Esophagus squamous epithelium (tissue), 5 donors: Measurements from ENCODE around the gene GGCX. TPM values are rescaled to one million over a fixed set of nuclear protein-coding genes. Genes with fewer than 3 reads are reported as not detected.
A peak's percentile ranks its signal among the peaks of the same experiment; 100 is the strongest.

Experiments used
- DNase-seq: peaks from one replicate; lab custom pipeline; 2025; lab: John Stamatoyannopoulos, UW
- H3K27ac ChIP-seq, 4 donors: fragments of 200-600 bp; sonication (generic); one replicate each; pipeline ENCODE4 v1.5.1; 2016 to 2019; ENCODE audit warnings: mild to moderate bottlenecking in 1 of 4
- H3K27me3 ChIP-seq, 4 donors: fragments of 200-600 bp; sonication (generic); 1 replicate in 3 of 4; 2 replicates in 1 of 4; pipeline versions ENCODE4 v1.5.1 to v1.6.0; 2017 to 2021; ENCODE audit warnings: antibody characterized with exemption in 1 of 4
- H3K36me3 ChIP-seq, 3 donors: fragments of 200-600 bp; sonication (generic); one replicate each; pipeline ENCODE4 v1.5.1; 2016 to 2019
- H3K4me1 ChIP-seq, 3 donors: fragments of 200-600 bp; sonication (generic); one replicate each; pipeline ENCODE4 v1.5.1; 2017 to 2019
- H3K4me3 ChIP-seq, 4 donors: fragments of 200-600 bp; sonication (generic); 1 replicate in 3 of 4; 2 replicates in 1 of 4; pipeline ENCODE4 v1.5.1; 2016 to 2019; ENCODE audit warnings: mild to moderate bottlenecking in 2 of 4, moderate library complexity in 1 of 4
- H3K9me3 ChIP-seq, 3 donors: fragments of 200-600 bp; sonication (generic); one replicate each; pipeline ENCODE4 v1.5.1; 2016 to 2019
- POLR2A ChIP-seq, 4 donors: fragments of 450-650 bp; IDR thresholded peaks; one replicate each; pipeline ENCODE4 v1.6.1; 2017; ENCODE audit warnings: antibody characterized with exemption in 4 of 4, mild to moderate bottlenecking in 4 of 4, moderate library complexity in 3 of 4
- WGBS, 2 donors: methylation state at CpG; one replicate each; pipeline ENCODE4 v1.1.5; 2018; 5-methylcytosine and 5-hydroxymethylcytosine counted together
- intact Hi-C: fragments of 100-400 bp; cut with DNase I; formaldehyde crosslinking; loops from one replicate; pipeline ENCODE4 v1.15.0; 2022
- total RNA-seq, 4 donors: library from RNA; depleted of rRNA; stranded (reverse); fragments of >200 nt; gene quantifications; one replicate each; pipeline ENCODE4 v1.1.0, GENCODE V29; 2016
- TF ChIP-seq, protein P1 (sequence below), 6 experiments: fragments of 450-650 bp in 4 of 6; fragments of 200-600 bp in 2 of 6; sonication (generic) in 2 of 6; IDR thresholded peaks; one replicate each; pipeline ENCODE4 v1.5.1; 2016 to 2019; ENCODE audit warnings: antibody characterized with exemption in 6 of 6, mild to moderate bottlenecking in 4 of 6, moderate library complexity in 4 of 6
- donor health status: DM: yes; HTN: yes; CAD: no.

The GGCX gene
- total RNA-seq, 4 donors from 2014 or later: 19.7 to 27.5 (median 23.3) TPM

DNA sequence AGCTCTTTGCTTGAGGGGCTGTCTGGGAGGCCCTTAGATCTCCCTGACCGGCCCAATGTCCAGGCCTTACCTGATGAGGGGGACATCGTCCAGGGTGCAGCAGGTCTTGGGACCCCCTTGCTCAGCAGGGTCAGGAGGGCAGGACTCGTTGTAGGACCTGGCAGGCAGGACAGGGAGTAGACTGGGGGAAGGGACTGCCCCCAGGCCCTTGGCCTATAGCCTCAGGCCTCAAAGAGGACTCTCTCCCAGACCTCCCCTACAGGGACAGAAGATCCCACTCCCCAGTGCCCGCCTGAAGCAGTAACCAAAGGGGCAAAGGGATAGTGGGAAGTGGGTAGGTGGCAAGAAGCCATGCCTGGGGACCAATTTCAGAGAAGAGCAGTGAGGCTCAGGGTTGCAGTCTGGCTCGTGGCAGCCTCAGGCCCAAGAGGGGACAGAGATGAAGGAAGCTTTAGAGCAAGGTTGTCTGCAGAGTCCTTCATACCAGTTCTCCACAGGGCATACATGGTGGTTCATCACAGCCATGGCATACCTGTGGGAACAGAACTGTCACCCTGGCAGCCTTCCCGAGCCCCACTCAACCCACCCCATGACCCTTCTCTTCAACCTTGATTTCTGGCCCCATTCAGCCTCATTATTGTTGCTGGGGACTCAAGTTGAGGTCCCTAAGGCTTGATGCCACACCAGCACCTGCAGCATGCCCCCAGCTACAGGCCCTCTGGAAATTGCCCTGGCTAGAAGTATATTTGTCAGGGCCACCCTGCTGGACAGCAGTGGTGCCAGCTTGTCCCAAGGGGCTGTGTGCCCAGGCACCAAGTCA is 39.9 kb upstream of the GGCX start:
- no peak for TF ChIP-seq POLR2A (IDR thresholded peaks at IDR 0.05)
- TF ChIP-seq, protein P1, sequence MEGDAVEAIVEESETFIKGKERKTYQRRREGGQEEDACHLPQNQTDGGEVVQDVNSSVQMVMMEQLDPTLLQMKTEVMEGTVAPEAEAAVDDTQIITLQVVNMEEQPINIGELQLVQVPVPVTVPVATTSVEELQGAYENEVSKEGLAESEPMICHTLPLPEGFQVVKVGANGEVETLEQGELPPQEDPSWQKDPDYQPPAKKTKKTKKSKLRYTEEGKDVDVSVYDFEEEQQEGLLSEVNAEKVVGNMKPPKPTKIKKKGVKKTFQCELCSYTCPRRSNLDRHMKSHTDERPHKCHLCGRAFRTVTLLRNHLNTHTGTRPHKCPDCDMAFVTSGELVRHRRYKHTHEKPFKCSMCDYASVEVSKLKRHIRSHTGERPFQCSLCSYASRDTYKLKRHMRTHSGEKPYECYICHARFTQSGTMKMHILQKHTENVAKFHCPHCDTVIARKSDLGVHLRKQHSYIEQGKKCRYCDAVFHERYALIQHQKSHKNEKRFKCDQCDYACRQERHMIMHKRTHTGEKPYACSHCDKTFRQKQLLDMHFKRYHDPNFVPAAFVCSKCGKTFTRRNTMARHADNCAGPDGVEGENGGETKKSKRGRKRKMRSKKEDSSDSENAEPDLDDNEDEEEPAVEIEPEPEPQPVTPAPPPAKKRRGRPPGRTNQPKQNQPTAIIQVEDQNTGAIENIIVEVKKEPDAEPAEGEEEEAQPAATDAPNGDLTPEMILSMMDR (IDR thresholded peaks at IDR 0.05): no peak
- Histone ChIP-seq H3K27me3 (no peaks in the 10 kb centered on the region), H3K4me1 (peaks cover 32 to 77% (median 45%) of the 10 kb centered on the region in 3 donors), H3K36me3 (peaks cover 8 to 45% (median 17%) of the 10 kb centered on the region in 3 donors), H3K9me3 (no peaks in the 10 kb centered on the region), H3K27ac (peak overlapping the region; percentile 82 to 95 (median 87)), H3K4me3 (peak overlapping the region in 3 of 4 donors; percentile 60 to 88 (median 66))
- WGBS, 2 donors: 74% methylated on average over 4 of the region's 6 CpGs; no CpG with 5 or more reads in 1 of the 2 donors
- DNase-seq: no peak
- intact Hi-C loops: no loop called here

DNA sequence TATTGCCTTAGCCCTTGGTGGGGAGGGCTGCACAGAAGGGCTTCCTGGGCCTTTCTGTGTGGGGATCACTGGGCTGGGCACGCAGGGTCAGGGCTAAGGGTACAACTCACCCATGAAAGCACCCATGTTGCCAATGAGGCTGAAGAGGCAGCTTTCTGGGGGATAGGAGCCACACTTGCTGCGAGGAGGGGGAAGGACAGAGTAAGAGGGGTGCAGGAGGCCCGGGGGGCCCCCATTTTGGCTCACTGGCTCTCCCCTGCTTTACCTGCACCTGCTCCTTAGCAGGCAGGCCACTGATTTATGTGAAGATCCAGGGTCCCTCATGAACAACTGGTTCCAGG is 38.9 kb upstream of the GGCX start:
- Histone ChIP-seq H3K27me3 (no peaks in the 10 kb centered on the region), H3K4me3 (no peak overlapping the region), H3K4me1 (peaks cover 32 to 71% (median 37%) of the 10 kb centered on the region in 3 donors), H3K27ac (no peak overlapping the region), H3K36me3 (peaks cover 8 to 45% (median 12%) of the 10 kb centered on the region in 3 donors), H3K9me3 (no peaks in the 10 kb centered on the region)
- intact Hi-C loops: no loop called here
- 60% methylated on average over 1 of the region's 3 CpGs; no CpG with 5 or more reads in 1 of the 2 donors for WGBS, 2 donors
- no peak for TF ChIP-seq POLR2A (IDR thresholded peaks at IDR 0.05)
- TF ChIP-seq, protein P1 (IDR thresholded peaks at IDR 0.05): no peak
- no peak for DNase-seq

DNA sequence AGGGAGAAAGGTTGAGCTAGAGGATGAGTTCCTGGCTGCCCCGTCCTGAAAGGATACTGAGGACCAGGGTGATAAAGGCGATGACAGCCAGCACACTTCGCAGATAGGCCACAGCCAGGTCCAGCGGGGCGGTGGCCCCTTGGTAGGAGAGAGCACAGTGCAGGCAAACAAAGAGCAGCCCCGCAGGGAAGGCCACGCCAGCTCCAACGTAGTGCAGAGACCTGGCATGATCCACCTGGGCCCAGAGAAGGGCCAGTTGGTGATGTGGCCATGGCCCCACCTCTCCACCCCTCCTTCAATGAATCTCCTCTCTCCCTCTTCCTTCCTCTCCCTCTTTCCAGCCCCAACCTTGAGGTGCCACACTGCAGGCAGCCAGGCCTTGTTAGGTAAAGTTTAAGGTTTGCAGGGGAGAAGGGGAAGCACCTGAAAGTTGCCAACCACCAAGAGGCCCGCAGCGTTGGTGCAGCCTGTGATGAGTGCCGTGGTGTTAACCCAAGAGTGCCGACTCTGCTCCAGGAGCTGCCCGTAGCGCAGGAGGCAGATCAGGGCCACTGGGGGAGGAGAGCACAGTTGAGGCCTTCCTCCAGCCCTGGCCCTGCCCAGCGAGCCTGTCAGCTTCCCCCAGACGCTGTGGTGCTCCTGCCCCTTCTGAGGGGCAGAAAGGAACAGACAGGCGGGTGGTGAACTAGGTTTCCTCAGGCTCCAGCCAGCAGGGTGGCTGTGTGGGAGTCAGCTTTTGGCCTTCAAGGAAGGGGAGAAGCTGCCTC is 38.4 kb upstream of the GGCX start:
- DNase-seq: no peak
- TF ChIP-seq, protein P1 (IDR thresholded peaks at IDR 0.05): no peak
- no peak for TF ChIP-seq POLR2A (IDR thresholded peaks at IDR 0.05)
- H3K36me3 ChIP-seq: peaks cover 8 to 45% (median 12%) of the 10 kb centered on the region in 3 donors
- H3K9me3 ChIP-seq: no peaks in the 10 kb centered on the region
- no peaks in the 10 kb centered on the region for H3K27me3 ChIP-seq
- peaks cover 34 to 69% (median 36%) of the 10 kb centered on the region in 3 donors for H3K4me1 ChIP-seq
- no peak overlapping the region for H3K27ac ChIP-seq
- intact Hi-C loops: no loop called here
- WGBS, 2 donors: 60 to 72% methylated on average over 8 to 14 of the region's 17 CpGs
- H3K4me3 ChIP-seq: no peak overlapping the region

DNA sequence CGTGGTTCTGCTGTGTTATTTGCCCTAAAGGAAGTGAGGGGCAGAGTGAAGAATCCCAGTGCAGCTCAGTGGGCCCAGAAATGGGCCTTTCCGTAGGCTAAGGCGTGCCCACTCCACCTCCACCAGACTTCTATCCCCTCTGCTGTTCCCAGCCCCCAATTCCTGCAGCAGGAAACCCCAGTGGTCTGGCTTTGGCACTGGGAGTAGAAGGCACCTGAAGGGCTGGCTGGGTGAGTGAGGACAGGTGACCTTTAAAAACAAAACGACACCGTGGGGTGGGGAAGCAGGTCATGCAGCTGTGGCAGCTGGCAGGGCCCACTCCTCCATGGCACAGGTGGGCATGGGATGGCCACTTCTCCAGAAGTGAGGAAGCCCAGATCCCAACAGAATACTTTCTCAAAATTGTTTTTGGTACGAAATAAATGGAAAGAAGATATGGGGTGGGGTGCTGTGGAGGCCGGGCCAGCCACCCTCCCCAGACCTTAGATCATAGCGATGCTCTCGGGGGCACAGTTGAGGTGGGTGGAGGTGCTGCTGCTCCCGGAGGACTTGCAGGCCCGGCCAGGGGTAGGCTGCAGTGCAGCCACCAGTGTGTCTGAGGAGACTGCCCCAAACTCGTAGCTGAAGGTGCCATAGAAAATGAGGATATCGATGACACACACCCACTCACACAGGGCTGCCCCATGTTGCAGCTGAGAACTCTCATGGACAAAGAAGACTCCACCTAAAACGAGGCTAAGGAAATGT is 37.5 kb upstream of the GGCX start:
- DNase-seq: no peak
- TF ChIP-seq, protein P1 (IDR thresholded peaks at IDR 0.05): no peak
- no peak for TF ChIP-seq POLR2A (IDR thresholded peaks at IDR 0.05)
- 69 to 81% methylated on average over 11 to 13 of the region's 14 CpGs for WGBS, 2 donors
- Histone ChIP-seq H3K9me3 (no peaks in the 10 kb centered on the region), H3K36me3 (peaks cover 8 to 45% (median 12%) of the 10 kb centered on the region in 3 donors), H3K4me3 (no peak overlapping the region), H3K27me3 (no peaks in the 10 kb centered on the region), H3K4me1 (peaks cover 30 to 69% (median 33%) of the 10 kb centered on the region in 3 donors), H3K27ac (no peak overlapping the region)
- intact Hi-C loops: no loop called here
